GM12872 (cell line): Measurements from ENCODE around the gene GPR87.

Source experiments
- CTCF ChIP-seq: IDR thresholded peaks from 3 replicates; pipeline ENCODE4 v1.5.1; 2011; ENCODE audit warnings: low read depth, mild to moderate bottlenecking, low read length, moderate library complexity; ENCODE audit not compliant: insufficient read depth

Gene GPR87

DNA sequence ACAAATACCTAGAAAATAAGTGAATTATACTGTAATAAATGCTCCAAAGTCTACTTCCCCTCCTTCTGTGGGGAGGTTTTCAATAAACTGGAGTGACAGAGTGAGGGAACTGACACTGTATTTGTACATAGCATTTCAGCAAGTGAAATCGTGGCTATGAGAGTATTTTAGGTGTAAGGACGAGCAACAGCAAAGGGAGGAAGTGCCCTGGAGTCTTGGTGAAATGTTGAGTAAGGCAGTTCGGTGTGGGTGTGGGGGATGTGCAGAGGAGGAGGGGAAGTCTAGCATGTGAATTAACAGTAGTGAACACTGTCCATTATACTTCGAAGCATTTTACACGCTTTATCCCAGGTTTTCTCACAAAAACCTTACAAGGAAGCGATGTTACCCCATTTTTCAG lies 30.8 kb upstream of the GPR87 start:
- no peak for TF ChIP-seq CTCF

DNA sequence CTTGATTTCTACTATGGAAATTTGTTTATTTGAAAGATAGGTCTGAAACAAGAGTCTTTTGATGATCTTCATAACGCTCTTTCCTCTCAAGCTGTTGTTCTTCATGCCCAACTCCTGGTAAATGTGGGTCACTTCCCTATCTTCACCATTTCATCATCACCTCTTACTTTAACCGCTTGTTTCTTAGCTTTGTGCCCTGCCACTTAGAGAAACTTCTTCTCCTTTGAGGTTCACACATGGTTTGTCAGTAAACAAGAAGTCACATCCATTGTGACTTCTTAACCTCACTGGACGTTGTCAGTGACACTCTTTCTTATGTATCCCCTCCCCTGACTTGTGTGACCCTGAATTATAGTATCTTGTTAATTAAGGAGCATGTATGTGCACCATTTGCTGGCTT lies 29.7 kb upstream of the GPR87 start:
- TF ChIP-seq CTCF = no peak

DNA sequence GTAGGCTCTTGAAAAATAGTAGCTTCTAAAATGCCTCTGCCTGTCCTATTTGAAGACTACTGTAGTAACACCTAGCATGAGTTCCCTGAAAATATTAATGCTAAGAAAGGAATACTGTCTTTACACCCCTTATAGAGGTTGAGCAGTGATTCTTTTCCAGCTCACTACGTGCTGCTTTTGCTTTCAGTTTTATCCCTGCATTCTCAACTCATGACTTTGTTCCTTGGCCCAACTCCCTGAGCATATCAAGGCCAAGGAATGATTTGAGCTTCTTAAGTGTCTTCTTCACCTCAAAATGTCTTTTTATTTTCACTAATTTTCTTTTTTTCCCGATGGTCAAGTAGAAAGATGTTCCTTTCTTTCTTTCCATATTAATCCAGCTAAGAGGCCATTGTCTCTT lies 29.2 kb upstream of the GPR87 start:
- TF ChIP-seq CTCF = no peak

GRCh38 chr3:151331696-151332095 lies 15.1 kb upstream of the GPR87 start:
- no peak for TF ChIP-seq CTCF

- no peak for TF ChIP-seq CTCF
Observed at GRCh38 chr3:151330899-151331298, 14.3 kb upstream of the GPR87 start.

DNA sequence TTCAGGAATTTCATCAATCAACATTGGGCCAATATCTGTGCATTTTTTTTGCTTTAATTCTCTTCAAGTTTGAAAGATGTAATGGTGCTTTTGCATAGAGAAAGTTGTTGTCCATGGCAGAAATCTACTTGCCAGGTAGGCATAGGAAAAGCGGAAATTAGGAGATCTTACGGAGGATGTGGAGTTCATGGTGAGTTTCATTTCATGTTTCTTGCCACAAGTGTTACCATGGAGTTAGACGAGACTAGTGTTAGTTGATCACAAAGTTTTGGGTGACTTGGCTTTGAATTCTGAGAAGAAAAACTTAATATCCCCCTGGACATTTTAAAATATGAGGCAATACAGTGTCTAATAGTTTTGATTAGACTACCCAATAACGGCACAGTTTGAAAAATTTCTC lies 13.8 kb upstream of the GPR87 start:
- no peak for TF ChIP-seq CTCF

DNA sequence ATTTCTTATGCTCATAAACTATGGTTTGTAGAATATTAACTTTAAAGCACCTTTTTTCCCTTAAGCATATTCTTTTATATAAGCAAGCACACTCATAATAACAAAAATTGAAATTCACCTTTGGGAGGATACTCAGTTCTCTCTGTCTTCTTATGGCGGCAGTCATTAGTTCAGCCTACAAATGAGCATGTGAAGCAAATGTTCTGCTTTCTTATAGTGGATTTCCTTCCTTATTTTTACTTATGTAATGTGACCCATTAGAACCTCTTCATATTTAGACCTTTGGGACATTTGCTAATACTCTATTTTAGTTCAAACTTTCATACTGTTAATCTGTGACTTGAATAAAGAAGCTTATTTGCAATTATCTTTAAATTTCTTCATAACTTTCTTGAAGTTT lies 12.7 kb upstream of the GPR87 start, which contains the start of gene P2RY13:
TSS of gene P2RY13 (minus strand) at position 187 of the 400 bp plus-strand sequence. CDS start at position 166, 21 bp downstream.
- no peak for TF ChIP-seq CTCF
